Neutrophil (primary cell): Measurements from ENCODE around the gene ARHGAP4.

Experiments
- H3K27ac ChIP-seq: fragments of 200-600 bp; sonication (generic); 2 replicates; pipeline ENCODE4 v1.5.1; 2016; ENCODE audit warnings: mild to moderate bottlenecking, moderate library complexity
- H3K27me3 ChIP-seq: fragments of 200-600 bp; sonication (generic); 2 replicates; pipeline ENCODE4 v1.6.0; 2016; ENCODE audit warnings: mild to moderate bottlenecking
- H3K36me3 ChIP-seq: fragments of 200-600 bp; sonication (generic); 2 replicates; pipeline ENCODE4 v1.5.1; 2017
- H3K4me1 ChIP-seq, 2 experiments: fragments of 200-600 bp in 1 of 2; sonication (generic) in 1 of 2; 1 replicate in 1 of 2; 2 replicates in 1 of 2; pipeline versions ENCODE4 v1.5.1 to v1.6.1; 2013 to 2016; ENCODE audit warnings: low read depth in 1 of 2, low read length in 1 of 2, mild to moderate bottlenecking in 1 of 2, moderate library complexity in 1 of 2; ENCODE audit not compliant: control insufficient read depth in 1 of 2, insufficient read depth in 1 of 2
- H3K4me3 ChIP-seq, 2 experiments: fragments of 200-600 bp in 1 of 2; sonication (generic) in 1 of 2; 1 replicate in 1 of 2; 2 replicates in 1 of 2; pipeline ENCODE4 v1.5.1; 2013 to 2016; ENCODE audit warnings: low read depth in 1 of 2, low read length in 1 of 2, mild to moderate bottlenecking in 1 of 2, moderate library complexity in 1 of 2
- H3K9me3 ChIP-seq: fragments of 200-600 bp; sonication (generic); 2 replicates; pipeline ENCODE4 v1.5.1; 2016
- CTCF ChIP-seq: fragments of 200-600 bp; sonication (generic); IDR thresholded peaks from 2 replicates; pipeline ENCODE4 v1.5.1; 2016; ENCODE audit warnings: antibody characterized with exemption

Gene ARHGAP4

GRCh38 chrX:153861151-153861550 is 64.9 kb downstream of the ARHGAP4 start:
- no peak overlapping the region for H3K27ac ChIP-seq
- no peak overlapping the region for H3K4me3 ChIP-seq
- TF ChIP-seq CTCF, result no peak
- H3K9me3 ChIP-seq, result no peaks in the 10 kb centered on the region
- no peaks in the 10 kb centered on the region for H3K36me3 ChIP-seq
- H3K27me3 ChIP-seq, result peaks cover 3% of the 10 kb centered on the region
- H3K4me1 ChIP-seq, result no peaks in the 10 kb centered on the region
